Measurements from ENCODE around the gene CDH22. TPM values are rescaled to one million over a fixed set of nuclear protein-coding genes. Genes with fewer than 3 reads are reported as not detected.
A peak's percentile ranks its signal among the peaks of the same experiment; 100 is the strongest.

Gene CDH22
- total RNA-seq, 1 donor from 2014 or later: under 0.01 TPM

- DNase-seq (ENCODE audit: low read depth in 2 of 2): no peak
These were observed 8.0 kb downstream of the CDH22 start for GRCh38 chr20:46300281-46300680.

- DNase-seq (ENCODE audit: low read depth in 2 of 2): no peak
These were observed 9.2 kb downstream of the CDH22 start for GRCh38 chr20:46299078-46299477.

GRCh38 chr20:46298374-46298773 lies 9.9 kb downstream of the CDH22 start:
- no peak for DNase-seq (ENCODE audit: low read depth in 2 of 2)

GRCh38 chr20:46296526-46297250 lies 11.6 kb downstream of the CDH22 start:
- no peak for DNase-seq (ENCODE audit: low read depth in 2 of 2)

- peak; percentile 5 to 51 for DNase-seq (ENCODE audit: low read depth in 2 of 2)
These were observed 15.2 kb downstream of the CDH22 start for GRCh38 chr20:46293084-46293483.

GRCh38 chr20:46291401-46291800 lies 16.9 kb downstream of the CDH22 start:
- no peak for DNase-seq (ENCODE audit: low read depth in 2 of 2)

GRCh38 chr20:46289432-46289831 lies 18.9 kb downstream of the CDH22 start:
- DNase-seq (ENCODE audit: low read depth in 2 of 2): no peak

GRCh38 chr20:46286977-46287376 lies 21.3 kb downstream of the CDH22 start:
- no peak for DNase-seq (ENCODE audit: low read depth in 2 of 2)

- DNase-seq (ENCODE audit: low read depth in 2 of 2): no peak
These were observed 21.9 kb downstream of the CDH22 start for GRCh38 chr20:46286382-46286781.

- DNase-seq (ENCODE audit: low read depth in 2 of 2): no peak
These were observed 22.6 kb downstream of the CDH22 start for GRCh38 chr20:46285740-46286139.

GRCh38 chr20:46285072-46285471 lies 23.2 kb downstream of the CDH22 start:
- DNase-seq (ENCODE audit: low read depth in 2 of 2): no peak

- no peak for DNase-seq (ENCODE audit: low read depth in 2 of 2)
These were observed 24.3 kb downstream of the CDH22 start for GRCh38 chr20:46284040-46284427.

GRCh38 chr20:46283426-46284039 lies 24.8 kb downstream of the CDH22 start:
- DNase-seq (ENCODE audit: low read depth in 2 of 2): no peak

GRCh38 chr20:46282669-46283068 lies 25.6 kb downstream of the CDH22 start:
- DNase-seq (ENCODE audit: low read depth in 2 of 2): no peak

- DNase-seq (ENCODE audit: low read depth in 2 of 2): no peak
These were observed 29.2 kb downstream of the CDH22 start for GRCh38 chr20:46279103-46279502.

- DNase-seq (ENCODE audit: low read depth in 2 of 2): no peak
These were observed 30.7 kb downstream of the CDH22 start for GRCh38 chr20:46277602-46278001.

GRCh38 chr20:46276531-46276930 lies 31.8 kb downstream of the CDH22 start:
- DNase-seq (ENCODE audit: low read depth in 2 of 2): no peak

GRCh38 chr20:46275091-46275490 lies 33.2 kb downstream of the CDH22 start:
- no peak for DNase-seq (ENCODE audit: low read depth in 2 of 2)

GRCh38 chr20:46273717-46274116 lies 34.6 kb downstream of the CDH22 start:
- no peak for DNase-seq (ENCODE audit: low read depth in 2 of 2)

- DNase-seq (ENCODE audit: low read depth in 2 of 2): no peak
These were observed 35.8 kb downstream of the CDH22 start for GRCh38 chr20:46272389-46273047.

- no peak for DNase-seq (ENCODE audit: low read depth in 2 of 2)
These were observed 37.1 kb downstream of the CDH22 start for GRCh38 chr20:46270977-46271744.

- DNase-seq (ENCODE audit: low read depth in 2 of 2): no peak
These were observed 38.9 kb downstream of the CDH22 start for GRCh38 chr20:46269372-46269771.

All from dermis microvascular lymphatic vessel endothelial cell (primary cell).